Transverse colon (tissue), 4 donors: ENCODE data around the gene ZNFX1. TPM values are rescaled to one million over a fixed set of nuclear protein-coding genes. Genes with fewer than 3 reads are reported as not detected.
A peak's percentile ranks its signal among the peaks of the same experiment; 100 is the strongest.

Source experiments
- DNase-seq: peaks from one replicate; pipeline ENCODE4 v3.0.0-alpha.2; 2019
- H3K27ac ChIP-seq, 4 donors: fragments of 200-600 bp; sonication (generic); 2 replicates each; pipeline ENCODE4 v1.5.1; 2016 to 2018; ENCODE audit warnings: inconsistent platforms in 4 of 4
- H3K27me3 ChIP-seq: fragments of 200-600 bp; sonication (generic); 2 replicates; pipeline ENCODE4 v1.5.1; 2017; ENCODE audit warnings: inconsistent platforms
- H3K36me3 ChIP-seq, 4 donors: fragments of 200-600 bp; sonication (generic); 2 replicates each; pipeline ENCODE4 v1.5.1; 2017 to 2019; ENCODE audit warnings: inconsistent platforms in 4 of 4
- H3K4me1 ChIP-seq, 4 donors: fragments of 200-600 bp; sonication (generic); 2 replicates each; pipeline ENCODE4 v1.5.1; 2017 to 2020; ENCODE audit warnings: inconsistent platforms in 4 of 4
- H3K4me3 ChIP-seq, 4 donors: fragments of 200-600 bp; sonication (generic); 1 replicate in 1 of 4; 2 replicates in 3 of 4; pipeline versions ENCODE4 v1.5.1 to v1.6.1; 2017 to 2019; ENCODE audit warnings: inconsistent platforms in 4 of 4
- H3K9me3 ChIP-seq, 2 donors: fragments of 200-600 bp; sonication (generic); 2 replicates each; pipeline ENCODE4 v1.5.1; 2017 to 2019; ENCODE audit warnings: inconsistent platforms in 2 of 2
- EP300 ChIP-seq: sonication (generic); formaldehyde crosslinking; IDR thresholded peaks from one replicate; pipeline ENCODE4 v1.6.1; 2017; ENCODE audit warnings: antibody characterized with exemption, low read depth
- POLR2A ChIP-seq: fragments of 450-650 bp; IDR thresholded peaks from one replicate; pipeline ENCODE4 v1.6.1; 2016; ENCODE audit warnings: antibody characterized with exemption, mild to moderate bottlenecking, moderate library complexity
- POLR2AphosphoS5 ChIP-seq, 3 donors: sonication (generic); formaldehyde crosslinking; IDR thresholded peaks; one replicate each; pipeline ENCODE4 v1.6.1; 2016; ENCODE audit warnings: antibody characterized with exemption in 3 of 3
- WGBS, 2 donors: methylation state at CpG; one replicate each; pipeline ENCODE4 v1.1.5; 2018; ENCODE audit warnings: low coverage in 1 of 2; 5-methylcytosine and 5-hydroxymethylcytosine counted together
- in situ Hi-C, 4 donors: fragments of 200-750 bp; cut with MboI; loops; one replicate each; pipeline versions ENCODE4 v1.15.0 to v1.15.1; 2017; ENCODE audit warnings: low sequenced_read_pairs in 3 of 4, low pct_ligation_motif_present in 1 of 4, low pct_unique_long_range_greater_than_20kb in 1 of 4
- intact Hi-C: fragments of 100-400 bp; cut with DNase I; formaldehyde crosslinking; loops from one replicate; pipeline ENCODE4 v1.15.1; 2023; ENCODE audit warnings: low total_unique reads
- total RNA-seq, 4 donors: library from RNA; depleted of rRNA; stranded (reverse); fragments of >200 nt; gene quantifications; one replicate each; pipeline ENCODE4 v1.1.0, GENCODE V29; 2016
- TF ChIP-seq, protein P1 (sequence below), 5 experiments: fragments of 200-600 bp in 3 of 5; fragments of 450-650 bp in 2 of 5; sonication (generic) in 3 of 5; IDR thresholded peaks; 1 replicate in 2 of 5; 2 replicates in 3 of 5; pipeline ENCODE4 v1.5.1; 2016 to 2017; ENCODE audit warnings: antibody characterized with exemption in 5 of 5, inconsistent platforms in 3 of 5, mild to moderate bottlenecking in 2 of 5, moderate library complexity in 1 of 5

The ZNFX1 gene
- total RNA-seq, 4 donors from 2014 or later: 29.1 to 35.4 (median 33.5) TPM

DNA sequence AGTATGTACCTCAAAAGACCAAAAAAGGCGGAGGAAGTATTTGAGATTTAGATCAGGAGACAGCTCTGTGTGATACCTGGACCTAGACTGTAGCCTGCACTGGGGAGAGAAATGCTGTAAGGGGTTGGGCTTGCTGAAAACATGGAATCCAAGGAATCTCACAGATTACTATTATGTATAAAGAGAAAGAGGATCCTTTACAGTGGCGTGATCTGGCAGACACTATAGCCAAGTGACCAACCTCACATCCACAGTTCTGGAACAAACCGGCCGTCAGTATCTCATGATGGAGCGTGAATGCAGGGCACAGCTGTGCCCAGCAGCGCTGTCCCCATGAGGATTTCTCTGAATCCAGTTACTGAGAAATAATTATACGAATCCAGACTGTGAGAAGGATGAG is 46.4 kb downstream of the ZNFX1 start:
- intact Hi-C loops (no loop called here), in situ Hi-C loops (no loop called here)
- DNase-seq: no peak
- Histone ChIP-seq H3K4me1 (no peaks in the 10 kb centered on the region), H3K9me3 (no peaks in the 10 kb centered on the region), H3K4me3 (no peak overlapping the region), H3K27ac (no peak overlapping the region), H3K36me3 (peaks cover 0 to 65% (median 30%) of the 10 kb centered on the region in 4 donors), H3K27me3 (no peaks in the 10 kb centered on the region)
- 64 to 69% methylated on average over 7 of the region's 7 CpGs for WGBS, 2 donors
- TF ChIP-seq, protein P1, sequence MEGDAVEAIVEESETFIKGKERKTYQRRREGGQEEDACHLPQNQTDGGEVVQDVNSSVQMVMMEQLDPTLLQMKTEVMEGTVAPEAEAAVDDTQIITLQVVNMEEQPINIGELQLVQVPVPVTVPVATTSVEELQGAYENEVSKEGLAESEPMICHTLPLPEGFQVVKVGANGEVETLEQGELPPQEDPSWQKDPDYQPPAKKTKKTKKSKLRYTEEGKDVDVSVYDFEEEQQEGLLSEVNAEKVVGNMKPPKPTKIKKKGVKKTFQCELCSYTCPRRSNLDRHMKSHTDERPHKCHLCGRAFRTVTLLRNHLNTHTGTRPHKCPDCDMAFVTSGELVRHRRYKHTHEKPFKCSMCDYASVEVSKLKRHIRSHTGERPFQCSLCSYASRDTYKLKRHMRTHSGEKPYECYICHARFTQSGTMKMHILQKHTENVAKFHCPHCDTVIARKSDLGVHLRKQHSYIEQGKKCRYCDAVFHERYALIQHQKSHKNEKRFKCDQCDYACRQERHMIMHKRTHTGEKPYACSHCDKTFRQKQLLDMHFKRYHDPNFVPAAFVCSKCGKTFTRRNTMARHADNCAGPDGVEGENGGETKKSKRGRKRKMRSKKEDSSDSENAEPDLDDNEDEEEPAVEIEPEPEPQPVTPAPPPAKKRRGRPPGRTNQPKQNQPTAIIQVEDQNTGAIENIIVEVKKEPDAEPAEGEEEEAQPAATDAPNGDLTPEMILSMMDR (IDR thresholded peaks at IDR 0.05): no peak
- TF ChIP-seq POLR2A (no peak), EP300 (no peak), POLR2AphosphoS5 (IDR thresholded peaks at IDR 0.05) (no peak)

DNA sequence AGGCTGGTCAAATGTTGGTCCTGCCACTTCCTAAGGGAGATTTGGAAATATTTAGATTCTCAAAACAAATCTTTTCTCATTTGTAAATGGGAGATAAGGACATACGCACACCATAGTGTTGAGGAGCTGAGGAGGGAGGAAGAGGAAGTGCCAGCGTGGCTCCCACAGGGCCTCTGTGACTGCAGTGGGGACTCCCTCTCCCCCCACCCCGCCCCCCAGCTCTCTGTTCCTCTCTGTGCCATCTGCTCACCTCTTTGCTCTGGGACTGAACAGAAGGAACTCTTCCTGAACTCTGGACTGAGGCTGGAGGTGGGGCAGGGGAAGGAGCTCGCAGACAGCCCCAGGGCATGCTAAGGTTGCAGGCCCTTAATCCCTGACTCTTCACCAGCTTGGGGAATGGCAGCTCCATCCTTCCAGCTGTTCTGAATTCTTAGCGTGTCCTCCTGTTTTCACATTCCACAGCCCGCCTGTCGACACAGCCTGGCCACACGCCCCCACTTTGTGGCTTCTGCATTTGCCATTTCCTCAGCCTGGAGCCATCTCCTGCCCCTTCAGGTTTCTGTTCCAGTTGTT is 47.2 kb downstream of the ZNFX1 start:
- no peaks in the 10 kb centered on the region for H3K27me3 ChIP-seq
- H3K9me3 ChIP-seq: no peaks in the 10 kb centered on the region
- peaks cover 0 to 70% (median 32%) of the 10 kb centered on the region in 4 donors for H3K36me3 ChIP-seq
- H3K4me3 ChIP-seq: no peak overlapping the region
- H3K4me1 ChIP-seq: no peaks in the 10 kb centered on the region
- in situ Hi-C loops: no loop called here
- H3K27ac ChIP-seq: no peak overlapping the region
- WGBS, 2 donors: 77 to 83% methylated on average over 1 to 8 of the region's 8 CpGs
- TF ChIP-seq POLR2A: no peak
- TF ChIP-seq, protein P1 (IDR thresholded peaks at IDR 0.05): no peak
- no peak for TF ChIP-seq POLR2AphosphoS5 (IDR thresholded peaks at IDR 0.05)
- TF ChIP-seq EP300: no peak
- intact Hi-C loops: no loop called here
- peak; percentile 25 for DNase-seq

DNA sequence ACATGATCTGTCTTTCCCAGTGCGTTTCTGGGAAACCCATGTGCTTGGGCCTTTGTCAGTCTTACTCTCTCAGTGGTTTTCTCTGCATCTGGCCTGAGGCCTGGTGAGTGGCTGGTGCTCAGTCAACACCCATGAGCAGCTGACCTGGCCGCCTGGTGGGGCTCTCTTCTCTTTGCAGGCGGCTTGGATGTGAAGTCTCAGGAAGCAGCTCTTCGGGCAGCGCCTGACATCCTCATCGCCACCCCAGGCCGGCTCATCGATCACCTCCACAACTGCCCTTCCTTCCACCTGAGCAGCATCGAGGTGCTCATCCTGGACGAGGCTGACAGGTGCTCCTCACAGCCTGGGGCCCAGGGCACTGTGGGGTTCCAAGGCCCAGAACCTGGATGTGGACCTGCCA is 47.8 kb downstream of the ZNFX1 start:
- 93% methylated on average over 10 of the region's 10 CpGs; no CpG with 5 or more reads in 1 of the 2 donors for WGBS, 2 donors
- no peak for DNase-seq
- no peaks in the 10 kb centered on the region for H3K4me1 ChIP-seq
- no peaks in the 10 kb centered on the region for H3K9me3 ChIP-seq
- intact Hi-C loops (no loop called here), in situ Hi-C loops (no loop called here)
- no peak overlapping the region for H3K4me3 ChIP-seq
- peaks cover 0 to 73% (median 35%) of the 10 kb centered on the region in 4 donors for H3K36me3 ChIP-seq
- no peaks in the 10 kb centered on the region for H3K27me3 ChIP-seq
- H3K27ac ChIP-seq: no peak overlapping the region
- TF ChIP-seq POLR2AphosphoS5 (IDR thresholded peaks at IDR 0.05): no peak
- TF ChIP-seq, protein P1 (IDR thresholded peaks at IDR 0.05): no peak
- no peak for TF ChIP-seq EP300
- TF ChIP-seq POLR2A: no peak

DNA sequence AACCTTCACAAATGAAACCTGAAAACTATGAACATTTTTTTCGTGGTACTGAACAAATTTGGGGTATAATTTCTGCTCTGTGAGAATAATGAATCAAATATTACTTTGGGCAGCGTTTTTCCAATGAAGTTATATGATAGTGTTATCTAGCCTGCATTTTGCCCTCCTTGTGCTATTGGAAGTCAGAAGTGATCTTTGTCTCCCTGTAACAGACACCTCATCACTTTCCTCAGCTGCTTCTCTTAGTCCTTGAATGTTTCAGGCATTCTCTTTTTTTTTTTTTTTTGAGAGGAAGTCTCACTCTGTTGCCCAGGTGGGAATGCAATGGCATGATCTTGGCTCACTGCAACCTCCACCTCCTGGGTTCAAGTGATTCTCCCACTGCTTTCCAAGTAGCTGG is 48.5 kb downstream of the ZNFX1 start:
- Histone ChIP-seq H3K27ac (no peak overlapping the region), H3K27me3 (no peaks in the 10 kb centered on the region), H3K4me1 (no peaks in the 10 kb centered on the region), H3K9me3 (no peaks in the 10 kb centered on the region), H3K36me3 (peaks cover 0 to 78% (median 37%) of the 10 kb centered on the region in 4 donors), H3K4me3 (no peak overlapping the region)
- in situ Hi-C loops (no loop called here), intact Hi-C loops (no loop called here)
- WGBS, 2 donors: 82 to 93% methylated on average over 2 of the region's 2 CpGs
- TF ChIP-seq EP300 (no peak), POLR2A (no peak), POLR2AphosphoS5 (IDR thresholded peaks at IDR 0.05) (no peak)
- TF ChIP-seq, protein P1 (IDR thresholded peaks at IDR 0.05): no peak
- DNase-seq: no peak
